Measurements from ENCODE around the gene TTLL11.

Gene TTLL11

DNA sequence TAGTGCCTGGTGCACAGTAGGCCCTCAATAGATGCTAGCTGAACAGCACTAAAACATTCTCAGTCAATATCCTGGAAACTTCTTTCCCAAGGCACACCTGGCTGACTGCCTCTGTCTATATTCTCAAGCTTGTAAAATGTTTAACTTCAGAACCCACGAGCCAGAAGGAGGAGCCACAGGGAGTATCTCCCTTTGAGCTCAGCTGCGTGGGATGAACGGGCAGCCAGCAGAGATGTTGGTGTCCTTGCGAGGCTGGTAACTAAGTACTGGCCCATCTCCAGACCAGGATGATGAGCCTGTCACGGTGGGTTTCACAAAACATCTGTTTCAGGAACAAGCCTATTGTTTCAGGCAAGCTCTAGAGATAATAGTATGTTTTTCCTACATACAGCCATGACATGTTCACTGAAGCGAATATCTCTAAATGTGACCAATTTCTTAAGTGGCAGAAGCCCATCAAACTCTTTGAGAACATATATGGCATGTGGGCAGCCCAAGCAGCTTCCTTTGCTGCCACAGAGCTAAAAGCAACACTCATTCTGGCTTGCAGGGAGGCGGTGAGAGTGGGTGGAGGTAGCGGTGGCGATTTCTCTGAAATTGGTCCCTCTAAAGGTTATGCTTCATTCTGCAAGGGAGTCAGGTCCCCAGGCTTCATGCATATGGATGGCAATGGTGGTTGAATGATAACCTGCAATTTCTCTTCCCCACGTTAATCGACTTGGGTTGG lies 206.2 kb downstream of the TTLL11 start:
- no peak for ATAC-seq
- TF ChIP-seq GLIS3 (CRISPR knock-in tag; IDR thresholded peaks at IDR 0.05) (no peak), ESRRG (CRISPR knock-in tag; IDR thresholded peaks at IDR 0.05) (no peak), TCF4 (CRISPR knock-in tag; IDR thresholded peaks at IDR 0.05; ENCODE audit: borderline replicate concordance) (no peak), ZNF565 (CRISPR knock-in tag; conservative IDR thresholded peaks at IDR 0.05; ENCODE audit: low read depth) (no peak), PPARA (CRISPR knock-in tag; IDR thresholded peaks at IDR 0.05; ENCODE audit: borderline replicate concordance) (no peak), CSDC2 (CRISPR knock-in tag; IDR thresholded peaks at IDR 0.05) (no peak)
- TF ChIP-seq, protein P1, sequence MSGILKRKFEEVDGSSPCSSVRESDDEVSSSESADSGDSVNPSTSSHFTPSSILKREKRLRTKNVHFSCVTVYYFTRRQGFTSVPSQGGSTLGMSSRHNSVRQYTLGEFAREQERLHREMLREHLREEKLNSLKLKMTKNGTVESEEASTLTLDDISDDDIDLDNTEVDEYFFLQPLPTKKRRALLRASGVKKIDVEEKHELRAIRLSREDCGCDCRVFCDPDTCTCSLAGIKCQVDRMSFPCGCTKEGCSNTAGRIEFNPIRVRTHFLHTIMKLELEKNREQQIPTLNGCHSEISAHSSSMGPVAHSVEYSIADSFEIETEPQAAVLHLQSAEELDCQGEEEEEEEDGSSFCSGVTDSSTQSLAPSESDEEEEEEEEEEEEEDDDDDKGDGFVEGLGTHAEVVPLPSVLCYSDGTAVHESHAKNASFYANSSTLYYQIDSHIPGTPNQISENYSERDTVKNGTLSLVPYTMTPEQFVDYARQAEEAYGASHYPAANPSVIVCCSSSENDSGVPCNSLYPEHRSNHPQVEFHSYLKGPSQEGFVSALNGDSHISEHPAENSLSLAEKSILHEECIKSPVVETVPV (CRISPR knock-in tag; IDR thresholded peaks at IDR 0.05), result no peak
- TF ChIP-seq, protein P2, sequence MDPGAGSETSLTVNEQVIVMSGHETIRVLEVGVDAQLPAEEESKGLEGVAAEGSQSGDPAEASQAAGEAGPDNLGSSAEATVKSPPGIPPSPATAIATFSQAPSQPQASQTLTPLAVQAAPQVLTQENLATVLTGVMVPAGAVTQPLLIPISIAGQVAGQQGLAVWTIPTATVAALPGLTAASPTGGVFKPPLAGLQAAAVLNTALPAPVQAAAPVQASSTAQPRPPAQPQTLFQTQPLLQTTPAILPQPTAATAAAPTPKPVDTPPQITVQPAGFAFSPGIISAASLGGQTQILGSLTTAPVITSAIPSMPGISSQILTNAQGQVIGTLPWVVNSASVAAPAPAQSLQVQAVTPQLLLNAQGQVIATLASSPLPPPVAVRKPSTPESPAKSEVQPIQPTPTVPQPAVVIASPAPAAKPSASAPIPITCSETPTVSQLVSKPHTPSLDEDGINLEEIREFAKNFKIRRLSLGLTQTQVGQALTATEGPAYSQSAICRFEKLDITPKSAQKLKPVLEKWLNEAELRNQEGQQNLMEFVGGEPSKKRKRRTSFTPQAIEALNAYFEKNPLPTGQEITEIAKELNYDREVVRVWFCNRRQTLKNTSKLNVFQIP (CRISPR knock-in tag; IDR thresholded peaks at IDR 0.05; ENCODE audit: borderline replicate concordance, low read depth), result no peak

DNA sequence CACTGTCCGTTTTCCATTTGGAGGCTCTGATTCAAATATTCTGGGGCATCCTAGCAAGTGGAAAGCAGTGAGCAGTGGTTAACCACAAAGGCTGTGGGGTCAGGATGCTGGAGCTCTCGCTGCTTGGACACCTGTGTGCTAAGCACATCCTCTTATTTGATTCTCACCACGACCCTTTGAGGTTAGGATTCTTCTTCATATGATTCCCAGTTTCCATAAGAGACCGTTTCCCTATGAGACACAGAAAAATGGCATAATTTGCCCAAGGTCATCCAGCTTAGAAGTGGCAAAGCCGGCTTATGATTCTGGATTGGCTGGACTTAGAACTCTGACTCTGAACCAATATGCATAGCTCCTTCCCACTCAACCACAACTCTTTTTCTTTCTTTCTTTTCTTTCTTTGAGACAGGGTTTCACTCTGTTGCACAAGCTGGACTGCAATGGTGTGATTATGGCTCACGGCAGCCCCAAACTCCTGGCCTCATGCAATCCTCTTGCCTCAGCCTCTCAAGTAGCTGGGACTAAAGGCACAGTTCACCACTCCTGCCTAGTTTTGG lies 207.7 kb downstream of the TTLL11 start:
- TF ChIP-seq SNAI2 (CRISPR knock-in tag; IDR thresholded peaks at IDR 0.05) (no peak), TOX (CRISPR knock-in tag; IDR thresholded peaks at IDR 0.05; ENCODE audit: borderline replicate concordance) (no peak), RARB (CRISPR knock-in tag; IDR thresholded peaks at IDR 0.05) (no peak)
- ATAC-seq, result no peak

DNA sequence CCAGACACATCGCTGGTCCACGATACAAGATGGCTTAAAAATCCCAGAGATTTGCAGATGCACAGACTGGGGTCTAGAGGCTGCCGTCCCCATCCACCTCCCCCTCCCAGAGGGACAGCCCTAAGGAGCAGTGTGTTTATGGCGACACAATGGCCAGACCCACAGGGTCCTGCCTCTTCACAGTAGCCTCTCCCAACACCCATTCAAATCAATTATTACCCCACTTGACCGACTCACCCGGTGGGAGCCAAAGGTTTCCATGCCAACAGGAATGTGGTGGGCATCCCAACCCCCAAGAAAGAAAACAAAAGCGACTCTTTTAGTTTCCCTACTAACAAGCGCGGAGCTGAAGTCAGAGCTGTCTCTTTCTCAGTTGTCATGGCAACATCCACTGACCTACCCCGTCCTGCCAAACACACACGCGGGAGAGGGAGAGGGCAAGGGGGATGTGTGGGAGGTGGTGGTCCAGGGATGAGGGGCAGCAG lies 209.0 kb downstream of the TTLL11 start:
- TF ChIP-seq, protein P3, sequence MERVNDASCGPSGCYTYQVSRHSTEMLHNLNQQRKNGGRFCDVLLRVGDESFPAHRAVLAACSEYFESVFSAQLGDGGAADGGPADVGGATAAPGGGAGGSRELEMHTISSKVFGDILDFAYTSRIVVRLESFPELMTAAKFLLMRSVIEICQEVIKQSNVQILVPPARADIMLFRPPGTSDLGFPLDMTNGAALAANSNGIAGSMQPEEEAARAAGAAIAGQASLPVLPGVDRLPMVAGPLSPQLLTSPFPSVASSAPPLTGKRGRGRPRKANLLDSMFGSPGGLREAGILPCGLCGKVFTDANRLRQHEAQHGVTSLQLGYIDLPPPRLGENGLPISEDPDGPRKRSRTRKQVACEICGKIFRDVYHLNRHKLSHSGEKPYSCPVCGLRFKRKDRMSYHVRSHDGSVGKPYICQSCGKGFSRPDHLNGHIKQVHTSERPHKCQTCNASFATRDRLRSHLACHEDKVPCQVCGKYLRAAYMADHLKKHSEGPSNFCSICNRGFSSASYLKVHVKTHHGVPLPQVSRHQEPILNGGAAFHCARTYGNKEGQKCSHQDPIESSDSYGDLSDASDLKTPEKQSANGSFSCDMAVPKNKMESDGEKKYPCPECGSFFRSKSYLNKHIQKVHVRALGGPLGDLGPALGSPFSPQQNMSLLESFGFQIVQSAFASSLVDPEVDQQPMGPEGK (CRISPR knock-in tag; IDR thresholded peaks at IDR 0.05; ENCODE audit: borderline replicate concordance), result no peak
- TF ChIP-seq ZNF70 (CRISPR knock-in tag; IDR thresholded peaks at IDR 0.05), result no peak
- no peak for TF ChIP-seq TOX (CRISPR knock-in tag; IDR thresholded peaks at IDR 0.05; ENCODE audit: borderline replicate concordance)
- TF ChIP-seq ZC3H10 (CRISPR knock-in tag; IDR thresholded peaks at IDR 0.05), result no peak
- TF ChIP-seq ISL1 (CRISPR knock-in tag; IDR thresholded peaks at IDR 0.05), result no peak
- no peak for TF ChIP-seq TCF4 (CRISPR knock-in tag; IDR thresholded peaks at IDR 0.05; ENCODE audit: borderline replicate concordance)
- TF ChIP-seq ZFP30 (CRISPR knock-in tag; IDR thresholded peaks at IDR 0.05), result no peak
- TF ChIP-seq, protein P2 (CRISPR knock-in tag; IDR thresholded peaks at IDR 0.05; ENCODE audit: borderline replicate concordance, low read depth), result no peak
- TF ChIP-seq ZFP3 (CRISPR knock-in tag; IDR thresholded peaks at IDR 0.05), result no peak
- TF ChIP-seq, protein P1 (CRISPR knock-in tag; IDR thresholded peaks at IDR 0.05), result no peak
- TF ChIP-seq CSDC2 (CRISPR knock-in tag; IDR thresholded peaks at IDR 0.05), result no peak
- TF ChIP-seq, protein P4, sequence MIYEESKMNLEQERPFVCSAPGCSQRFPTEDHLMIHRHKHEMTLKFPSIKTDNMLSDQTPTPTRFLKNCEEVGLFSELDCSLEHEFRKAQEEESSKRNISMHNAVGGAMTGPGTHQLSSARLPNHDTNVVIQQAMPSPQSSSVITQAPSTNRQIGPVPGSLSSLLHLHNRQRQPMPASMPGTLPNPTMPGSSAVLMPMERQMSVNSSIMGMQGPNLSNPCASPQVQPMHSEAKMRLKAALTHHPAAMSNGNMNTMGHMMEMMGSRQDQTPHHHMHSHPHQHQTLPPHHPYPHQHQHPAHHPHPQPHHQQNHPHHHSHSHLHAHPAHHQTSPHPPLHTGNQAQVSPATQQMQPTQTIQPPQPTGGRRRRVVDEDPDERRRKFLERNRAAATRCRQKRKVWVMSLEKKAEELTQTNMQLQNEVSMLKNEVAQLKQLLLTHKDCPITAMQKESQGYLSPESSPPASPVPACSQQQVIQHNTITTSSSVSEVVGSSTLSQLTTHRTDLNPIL (CRISPR knock-in tag; IDR thresholded peaks at IDR 0.05; ENCODE audit: low read depth), result no peak
- no peak for TF ChIP-seq BACH2 (CRISPR knock-in tag; IDR thresholded peaks at IDR 0.05; ENCODE audit: borderline replicate concordance)
- ATAC-seq, result peak; percentile 8; the same call in 2 of the 3 replicates

Data from SK-N-SH treated with all-trans-retinoic acid at 6 μM for 48 hours (cell line).